ENCODE measurements around the gene FAM83D. TPM values are rescaled to one million over a fixed set of nuclear protein-coding genes. Genes with fewer than 3 reads are reported as not detected.

Gene FAM83D
- total and polyA plus RNA-seq, 2 of the 8 experiments (the other 6 are each of a cell fraction or from before 2014, with no cell fraction given), result 60.9 to 62.6 TPM

- Histone ChIP-seq H3K36me3 (ENCODE audit: control insufficient read depth in 2 of 4, insufficient read depth in 4 of 4, low read length in 3 of 4) (peaks cover 0 to 45% (median 27%) of the 10 kb centered on the region in 4 experiments; a peak in 6 of 8 replicates), H2AFZ (ENCODE audit: low read length) (no peak overlapping the region), H2BK20ac (ENCODE audit: low read length) (no peak overlapping the region), H4K20me1 (replicated peaks in 1 of 2; ENCODE audit: control insufficient read depth in 1 of 2, insufficient read depth in 2 of 2, low read length in 2 of 2) (peaks cover 3 to 9% of the 10 kb centered on the region in 2 experiments), H3K4ac (replicated peaks; ENCODE audit: insufficient read length, low read depth, low read length) (no peak overlapping the region), H4K91ac (replicated peaks; ENCODE audit: insufficient read length, low read length) (no peak overlapping the region), H2BK12ac (ENCODE audit: low read depth, low read length) (0 out of 2 replicates have a peak overlapping the region, but pooled peaks have one; percentile 60), H3K4me3 (ENCODE audit: extremely low read depth in 1 of 4, insufficient read depth in 2 of 4, low read depth in 3 of 4, low read length in 4 of 4) (no peak overlapping the region), H3K27me3 (replicated peaks in 1 of 4; ENCODE audit: control insufficient read depth in 3 of 4, extremely low read depth in 1 of 4, insufficient read depth in 3 of 4, low read length in 3 of 4) (no peaks in the 10 kb centered on the region), H3K18ac (ENCODE audit: extremely low read depth, low read length) (no peak overlapping the region), H2BK15ac (ENCODE audit: low read length) (no peak overlapping the region), H3K79me1 (ENCODE audit: low read depth, low read length) (peaks cover 2% of the 10 kb centered on the region; the same call in 1 of the 2 replicates), H3K56ac (replicated peaks; ENCODE audit: insufficient read length, low read depth, low read length) (no peak overlapping the region), H3K23ac (ENCODE audit: insufficient read length) (no peak overlapping the region), H2AK5ac (ENCODE audit: low read depth, low read length) (no peak overlapping the region), H3K4me2 (ENCODE audit: insufficient read depth in 1 of 2, low read depth in 2 of 2, low read length in 2 of 2) (no peak overlapping the region), H2BK5ac (ENCODE audit: low read depth, low read length) (no peak overlapping the region; the same call in 1 of the 2 replicates), H3K9ac (replicated peaks in 1 of 4; ENCODE audit: extremely low read depth in 1 of 4, low read depth in 3 of 4, low read length in 3 of 4) (no peak overlapping the region), H3K9me3 (ENCODE audit: insufficient read depth in 2 of 2, low read depth in 1 of 2, low read length in 1 of 2) (no peaks in the 10 kb centered on the region), H3K79me2 (ENCODE audit: control insufficient read depth in 1 of 2, insufficient read depth in 2 of 2, low read length in 2 of 2) (no peaks in the 10 kb centered on the region), H4K8ac (ENCODE audit: extremely low read depth, insufficient read depth, low read length) (no peak overlapping the region), H4K5ac (ENCODE audit: insufficient read length, low read depth, low read length) (no peak overlapping the region), H3K14ac (ENCODE audit: insufficient read length) (no peak overlapping the region), H3K23me2 (ENCODE audit: low read depth, low read length) (0 out of 2 replicates have a peak, but pooled peaks cover 4% of the 10 kb centered on the region), H3K27ac (ENCODE audit: low read depth, low read length) (no peak overlapping the region), H3K4me1 (replicated peaks in 1 of 4; ENCODE audit: control insufficient read depth in 3 of 4, insufficient read depth in 4 of 4, low read length in 3 of 4) (no peaks in the 10 kb centered on the region), H2BK120ac (replicated peaks; ENCODE audit: low read depth, low read length) (no peak overlapping the region)
- DNase-seq (ENCODE audit: low read depth in 1 of 2, low spot score in 2 of 2) (no peak), FAIRE-seq (no peak)
- ChIA-PET POLR2A (ENCODE audit: partially characterized antibody) (interaction anchor here (1.0 kb wide), 1 partner anchor 9 kb away, joined by 3 read pairs; no protein-coding TSS in a partner anchor), CTCF (ENCODE audit: partially characterized antibody) (interaction anchor here (0.6 kb wide), 1 partner anchor 334 kb away, joined by 3 read pairs; no protein-coding TSS in a partner anchor)
- WGBS, 2 experiments (ENCODE audit: extremely low coverage in 1 of 2, insufficient coverage in 1 of 2, insufficient read length in 1 of 2, insufficient replicate concordance in 2 of 2, low coverage in 1 of 2, low lambda C conversion rate in 2 of 2, missing lambda C conversion rate in 1 of 2), result 94 to 100% methylated on average over 3 to 8 of the region's 8 CpGs
- no peak for TF ChIP-seq CHD2 (IDR thresholded peaks at IDR 0.05; ENCODE audit: low read length)
- no peak for TF ChIP-seq ZNF274 (IDR thresholded peaks at IDR 0.05; ENCODE audit: borderline replicate concordance, extremely low read depth, low read length)
- TF ChIP-seq NRF1 (IDR thresholded peaks at IDR 0.05; ENCODE audit: low read depth, low read length), result no peak
- TF ChIP-seq TAF7 (optimal IDR thresholded peaks at IDR 0.05; ENCODE audit: borderline replicate concordance, low read depth, low read length), result no peak
- TF ChIP-seq ATF2 (IDR thresholded peaks at IDR 0.05; ENCODE audit: low read length), result no peak
- no peak for TF ChIP-seq RBBP5 (IDR thresholded peaks at IDR 0.05; ENCODE audit: borderline replicate concordance, low read depth, low read length)
- no peak for TF ChIP-seq FOSL1 (IDR thresholded peaks at IDR 0.05; ENCODE audit: insufficient read depth, low read depth, low read length)
- TF ChIP-seq ASH2L (IDR thresholded peaks at IDR 0.05; ENCODE audit: low read length), result no peak
- TF ChIP-seq CREB1 (IDR thresholded peaks at IDR 0.05), result no peak
- TF ChIP-seq RFX5 (IDR thresholded peaks at IDR 0.05; ENCODE audit: borderline replicate concordance, low read depth, low read length), result no peak
- no peak for TF ChIP-seq JUND (IDR thresholded peaks at IDR 0.05; ENCODE audit: low read length)
- no peak for TF ChIP-seq MAFK (IDR thresholded peaks at IDR 0.05; ENCODE audit: low read depth, low read length)
- TF ChIP-seq KDM4A (IDR thresholded peaks at IDR 0.05; ENCODE audit: low read depth, low read length, severe bottlenecking), result no peak
Measured at GRCh38 chr20:38997622-38998021, 71.4 kb downstream of the FAM83D start.
